K562 (cell line): ENCODE data around the gene COPA. TPM values are rescaled to one million over a fixed set of nuclear protein-coding genes. Genes with fewer than 3 reads are reported as not detected.

Source experiments
- BDP1 ChIP-seq: IDR thresholded peaks from 3 replicates; pipeline ENCODE4 v1.6.1; 2011; ENCODE audit not compliant: insufficient read length, insufficient read depth
- CHD7 ChIP-seq: fragments of 200-600 bp; sonication (generic); IDR thresholded peaks from one replicate; pipeline ENCODE4 v1.6.1; 2012; ENCODE audit warnings: mild to moderate bottlenecking, low read depth, low read length, inconsistent platforms
- CTBP1 ChIP-seq: fragments of 450-650 bp; IDR thresholded peaks from 2 replicates; pipeline ENCODE4 v1.6.1; 2016; ENCODE audit warnings: borderline replicate concordance
- HNRNPLL ChIP-seq: fragments of 200-400 bp; formaldehyde crosslinking; IDR thresholded peaks from 2 replicates; pipeline ENCODE4 v1.6.1; 2017; ENCODE audit warnings: low read length, low read depth, mild to moderate bottlenecking; ENCODE audit not compliant: poor library complexity, severe bottlenecking
- ID3 ChIP-seq, 2 experiments: fragments of 250-450 bp in 1 of 2; fragments of 450-650 bp in 1 of 2; sonication (Bioruptor Pico) in 1 of 2; IDR thresholded peaks; 2 replicates each; pipeline versions ENCODE4 v1.6.1 to v1.8.0; 2016 to 2021; ENCODE audit warnings: mild to moderate bottlenecking in 2 of 2, moderate library complexity in 2 of 2, missing compliant biosample characterization in 1 of 2, missing genetic modification characterization in 1 of 2
- IRF2 ChIP-seq: sonication (generic); formaldehyde crosslinking; IDR thresholded peaks from 2 replicates; pipeline ENCODE4 v1.8.1; 2022; ENCODE audit warnings: mild to moderate bottlenecking, missing genetic modification reagents
- KDM1A ChIP-seq, 2 experiments: fragments of 450-650 bp; IDR thresholded peaks; 2 replicates each; pipeline ENCODE4 v1.6.1; 2016; ENCODE audit warnings: mild to moderate bottlenecking in 2 of 2
- MCM3 ChIP-seq: fragments of 450-650 bp; IDR thresholded peaks from 2 replicates; pipeline ENCODE4 v1.6.1; 2016
- NBN ChIP-seq: fragments of 450-650 bp; IDR thresholded peaks from 2 replicates; pipeline ENCODE4 v1.6.1; 2016; ENCODE audit warnings: low read depth, mild to moderate bottlenecking
- NFE2 ChIP-seq: IDR thresholded peaks from 2 replicates; pipeline ENCODE4 v1.6.1; 2014; ENCODE audit warnings: antibody characterized with exemption, low read depth
- TCF15 ChIP-seq: fragments of 250-450 bp; sonication (Bioruptor Pico); IDR thresholded peaks from 2 replicates; pipeline ENCODE4 v1.8.0; 2022; ENCODE audit warnings: moderate library complexity, mild to moderate bottlenecking, inconsistent platforms
- TEAD1 ChIP-seq, 2 experiments: fragments of 450-650 bp in 1 of 2; sonication (generic) in 1 of 2; formaldehyde crosslinking; IDR thresholded peaks; 2 replicates each; pipeline versions ENCODE4 v1.4.0 to v1.8.0; 2020 to 2022; ENCODE audit warnings: mild to moderate bottlenecking in 2 of 2, missing genetic modification reagents in 1 of 2
- ZFX ChIP-seq: sonication (generic); formaldehyde crosslinking; IDR thresholded peaks from 2 replicates; pipeline ENCODE4 v1.8.0; 2022; ENCODE audit warnings: mild to moderate bottlenecking, missing genetic modification reagents, moderate library complexity
- ZNF511 ChIP-seq: sonication (generic); formaldehyde crosslinking; IDR thresholded peaks from 2 replicates; pipeline ENCODE4 v1.8.0; 2022; ENCODE audit warnings: mild to moderate bottlenecking, missing genetic modification reagents
- ZNF764 ChIP-seq: fragments of 250-450 bp; sonication (Bioruptor Pico); IDR thresholded peaks from 2 replicates; pipeline ENCODE4 v1.4.0; 2020; ENCODE audit warnings: low read depth, mild to moderate bottlenecking, moderate library complexity
- polyA plus RNA-seq, 8 experiments: library from polyadenylated mRNA; depleted of rRNA in 4 of 8; stranded (reverse) in 5 of 8; unstranded in 3 of 8; fragments of >200 nt; fragmentation: Nextera tagmentation in 2 of 8; fragmentation: Illumina TruSeq in 1 of 8; extraction: Ambion mirVana in 2 of 8; extraction: Trizol in 1 of 8; gene quantifications; 2 replicates each; pipeline versions ENCODE4 v1.2.1 to v1.2.3, GENCODE V29; 2011 to 2014; ENCODE audit warnings: inconsistent platforms in 1 of 8, missing spikeins in 1 of 8
- total RNA-seq, 7 experiments: library from RNA; depleted of rRNA in 6 of 7; stranded (reverse); fragments of >200 nt in 6 of 7; fragmentation: Illumina TruSeq in 2 of 7; extraction: Trizol in 2 of 7; gene quantifications; 2 replicates each; pipeline versions ENCODE4 v1.2.1 to v1.2.3, GENCODE V29; 2011 to 2021; ENCODE audit warnings: low replicate concordance in 1 of 7

COPA gene
- total and polyA plus RNA-seq, 9 of the 15 experiments (the other 6 are each of a cell fraction or from before 2014, with no cell fraction given): 49.8 to 222 (median 110) TPM

GRCh38 chr1:160362168-160362957 is 19.3 kb upstream of the COPA start (continued):
- TF ChIP-seq CHD7 (no peak), KDM1A (IDR thresholded peaks at IDR 0.05) (no peak), HNRNPLL (no peak), CTBP1 (peak; percentile 67; the same call in 1 of the 2 replicates), IRF2 (CRISPR knock-in tag) (no peak), ZFX (CRISPR knock-in tag) (no peak), ZNF511 (CRISPR knock-in tag) (no peak), ID3 (CRISPR knock-in tag; IDR thresholded peaks at IDR 0.05) (no peak), ID3 (tag; IDR thresholded peaks at IDR 0.05) (peak; percentile 71; the same call in 1 of the 2 replicates), BDP1 (no peak), MCM3 (no peak), NBN (peak; percentile 83), ZNF764 (CRISPR knock-in tag) (no peak), TCF15 (CRISPR knock-in tag) (no peak), NFE2 (no peak), TEAD1 (CRISPR knock-in tag; IDR thresholded peaks at IDR 0.05) (no peak)
